K562 (cell line): ENCODE results near the gene NAA11. TPM values are rescaled to one million over a fixed set of nuclear protein-coding genes. Genes with fewer than 3 reads are reported as not detected.

Experiments
- ATAC-seq: fragments of 200-7000 bp; cut with Tn5 transposase; 3 replicates; pipeline ENCODE4 v1.9.1; 2020; ENCODE audit warnings: moderate library complexity
- BruUV-seq: library from RNA; stranded (reverse); fragments of 400-500 nt; replicated peaks from 2 replicates; lab custom pipeline; 2021; lab: Mats Ljungman, UMichigan
- CTCF ChIA-PET: fragments of 300-600 bp; formaldehyde crosslinking; extraction: SDS; loops from one replicate; lab custom pipeline; 2021; ENCODE audit warnings: low intra/inter-chr PET ratio; lab: Yijun Ruan, JAX
- POLR2A ChIA-PET: fragments of 300-600, 350-650 bp; sonication (Branson Sonifier 250); formaldehyde crosslinking; extraction: SDS; loops from one replicate; lab custom pipeline; 2021; ENCODE audit warnings: antibody characterized with exemption, inconsistent platforms; lab: Yijun Ruan, JAX
- DNase-seq, 4 experiments: peaks; one replicate each; pipeline versions ENCODE4 v3.0.0 to v3.0.0-alpha.2; 2011 to 2018; ENCODE audit warnings: low spot score in 3 of 4, mixed read lengths in 3 of 4; ENCODE audit errors: extremely low read depth in 1 of 4
- FAIRE-seq: peaks from 2 replicates; lab custom pipeline; 2011; peaks lifted over from hg19 to GRCh38; lab: Jason Lieb, UNC
- H2AFZ ChIP-seq: 2 replicates; pipeline ENCODE4 v1.6.0; 2011; ENCODE audit warnings: low read depth, low read length, control low read depth, inconsistent platforms
- H3K27ac ChIP-seq: fragments of 200-600 bp; 3 replicates; pipeline ENCODE4 v1.8.0; 2011; ENCODE audit warnings: low read depth, mild to moderate bottlenecking, control low read depth, inconsistent platforms, low read length, moderate library complexity, mixed read lengths; ENCODE audit errors: extremely low read depth
- H3K27me3 ChIP-seq, 2 experiments: fragments of 300-600 bp in 1 of 2; 2 replicates in 1 of 2; 3 replicates in 1 of 2; pipeline versions ENCODE4 v1.6.0 to v1.8.0; 2011; ENCODE audit warnings: inconsistent platforms in 2 of 2, low read length in 2 of 2, mild to moderate bottlenecking in 1 of 2, mixed read lengths in 1 of 2, moderate library complexity in 1 of 2; ENCODE audit not compliant: control insufficient read depth in 2 of 2, insufficient read depth in 2 of 2
- H3K36me3 ChIP-seq: fragments of 300-600 bp; 3 replicates; pipeline ENCODE4 v1.8.0; 2011; ENCODE audit warnings: mild to moderate bottlenecking, low read length, inconsistent platforms; ENCODE audit not compliant: control insufficient read depth, insufficient read depth
- H3K4me1 ChIP-seq, 2 experiments: fragments of 200-600 bp in 1 of 2; replicated peaks in 1 of 2; 2 replicates in 1 of 2; 3 replicates in 1 of 2; pipeline versions ENCODE4 v1.5.1 to v1.8.0; 2011; ENCODE audit warnings: inconsistent platforms in 2 of 2, low read length in 2 of 2, mild to moderate bottlenecking in 1 of 2, mixed read lengths in 1 of 2, moderate library complexity in 1 of 2; ENCODE audit not compliant: control insufficient read depth in 2 of 2, insufficient read depth in 2 of 2
- H3K4me2 ChIP-seq: 2 replicates; pipeline ENCODE4 v1.6.1; 2011; ENCODE audit warnings: low read length, control low read depth, inconsistent platforms, mixed read lengths; ENCODE audit not compliant: insufficient read depth
- H3K4me3 ChIP-seq: fragments of 200-600 bp; sonication (generic), shearing (Covaris generic); 2 replicates; pipeline ENCODE4 v1.5.1; 2016; ENCODE audit warnings: control low read depth, inconsistent platforms
- H3K79me2 ChIP-seq: fragments of 200-600 bp; 3 replicates; pipeline ENCODE4 v1.8.0; 2011; ENCODE audit warnings: low read length, inconsistent platforms; ENCODE audit not compliant: control insufficient read depth, insufficient read depth
- H3K9ac ChIP-seq, 2 experiments: 2 replicates each; pipeline versions ENCODE4 v1.6.0 to v1.6.1; 2011; ENCODE audit warnings: low read depth in 2 of 2, low read length in 2 of 2, control low read depth in 1 of 2, inconsistent platforms in 1 of 2, mild to moderate bottlenecking in 1 of 2, mixed read lengths in 1 of 2; ENCODE audit not compliant: insufficient read depth in 1 of 2
- H3K9me1 ChIP-seq: one replicate; pipeline ENCODE4 v1.6.0; 2011; ENCODE audit warnings: inconsistent platforms, mild to moderate bottlenecking, low read length, moderate library complexity; ENCODE audit not compliant: control insufficient read depth, insufficient read depth
- H3K9me3 ChIP-seq: replicated peaks from 2 replicates; pipeline ENCODE4 v1.5.1; 2011; ENCODE audit warnings: low read depth, low read length, inconsistent platforms; ENCODE audit not compliant: control insufficient read depth, insufficient read depth
- H4K20me1 ChIP-seq: replicated peaks from 2 replicates; pipeline ENCODE4 v1.6.1; 2011; ENCODE audit warnings: low read length, inconsistent platforms, mixed read lengths; ENCODE audit not compliant: control insufficient read depth, insufficient read depth
- AFF1 ChIP-seq, 2 experiments: fragments of 450-650 bp; IDR thresholded peaks; 2 replicates each; pipeline ENCODE4 v1.6.1; 2018; ENCODE audit warnings: mild to moderate bottlenecking in 2 of 2, low read depth in 1 of 2; ENCODE audit not compliant: partially characterized antibody in 2 of 2
- BRD4 ChIP-seq: fragments of 200-600 bp; sonication (generic); IDR thresholded peaks from 2 replicates; pipeline ENCODE4 v1.6.1; 2017; ENCODE audit warnings: inconsistent platforms
- KAT8 ChIP-seq: fragments of 450-650 bp; IDR thresholded peaks from 2 replicates; pipeline ENCODE4 v1.6.1; 2016; ENCODE audit warnings: low read depth, mild to moderate bottlenecking
- NFYB ChIP-seq: IDR thresholded peaks from 2 replicates; pipeline ENCODE4 v1.6.1; 2011; ENCODE audit warnings: mild to moderate bottlenecking, moderate library complexity; ENCODE audit not compliant: insufficient read length; ENCODE audit errors: extremely low read depth
- PHB ChIP-seq: fragments of 250-450 bp; sonication (Bioruptor Pico); IDR thresholded peaks from 2 replicates; pipeline ENCODE4 v1.5.0; 2021
- SAP30 ChIP-seq: fragments of 200-600 bp; sonication (generic); IDR thresholded peaks from 2 replicates; pipeline ENCODE4 v1.6.1; 2012; ENCODE audit warnings: borderline replicate concordance, low read depth, mild to moderate bottlenecking, moderate library complexity, low read length, control low read depth, inconsistent platforms; ENCODE audit not compliant: insufficient read depth, poor library complexity, severe bottlenecking
- SRSF9 ChIP-seq: fragments of 200-400 bp; formaldehyde crosslinking; IDR thresholded peaks from 2 replicates; pipeline ENCODE4 v1.6.1; 2017; ENCODE audit warnings: low read depth, low read length, borderline replicate concordance
- SUPT5H ChIP-seq: fragments of 450-650 bp; IDR thresholded peaks from 2 replicates; pipeline ENCODE4 v1.6.1; 2016
- ZNF778 ChIP-seq: fragments of 450-650 bp; formaldehyde crosslinking; IDR thresholded peaks from 2 replicates; pipeline ENCODE4 v1.4.0; 2020; ENCODE audit warnings: mild to moderate bottlenecking, moderate library complexity
- WGBS: fragments of 100-300 bp; shearing (Covaris generic); methylation state at CpG from one replicate; pipeline ENCODE4 v1.1.6; 2016; ENCODE audit warnings: low coverage, mixed read lengths; ENCODE audit not compliant: insufficient coverage; ENCODE audit errors: missing lambda C conversion rate; 5-methylcytosine and 5-hydroxymethylcytosine counted together
- in situ Hi-C: fragments of 300-500 bp; cut with MboI; formaldehyde crosslinking; loops from 4 replicates; pipeline ENCODE4 v1.15.0; 2018; ENCODE audit warnings: inconsistent platforms, mixed read lengths
- intact Hi-C: fragments of 100-400 bp; cut with micrococcal nuclease; formaldehyde crosslinking; loops from 2 replicates; pipeline ENCODE4 v1.14.2; 2022
- polyA plus RNA-seq, 8 experiments: library from polyadenylated mRNA; depleted of rRNA in 4 of 8; stranded (reverse) in 5 of 8; unstranded in 3 of 8; fragments of >200 nt; fragmentation: Nextera tagmentation in 2 of 8; fragmentation: Illumina TruSeq in 1 of 8; extraction: Ambion mirVana in 2 of 8; extraction: Trizol in 1 of 8; gene quantifications; 2 replicates each; pipeline versions ENCODE4 v1.2.1 to v1.2.3, GENCODE V29; 2011 to 2014; ENCODE audit warnings: inconsistent platforms in 1 of 8, missing spikeins in 1 of 8
- total RNA-seq, 7 experiments: library from RNA; depleted of rRNA in 6 of 7; stranded (reverse); fragments of >200 nt in 6 of 7; fragmentation: Illumina TruSeq in 2 of 7; extraction: Trizol in 2 of 7; gene quantifications; 2 replicates each; pipeline versions ENCODE4 v1.2.1 to v1.2.3, GENCODE V29; 2011 to 2021; ENCODE audit warnings: low replicate concordance in 1 of 7

NAA11 gene
- total and polyA plus RNA-seq, 9 of the 15 experiments (the other 6 are each of a cell fraction or from before 2014, with no cell fraction given): 17.1 to 34.6 (median 23.1) TPM

GRCh38 chr4:79367096-79367495, 41.2 kb upstream of the NAA11 start:
- POLR2A ChIA-PET: interaction anchor here (1.3 kb wide), 1 partner anchor 18 kb away, joined by 4 read pairs; no protein-coding TSS in a partner anchor
- Histone ChIP-seq H3K27ac (no peak overlapping the region), H3K9me3 (no peaks in the 10 kb centered on the region), H3K4me1 (peaks cover 0 to 2% of the 10 kb centered on the region in 2 experiments; a peak in 1 of 5 replicates), H2AFZ (no peak overlapping the region), H3K9me1 (no peaks in the 10 kb centered on the region), H4K20me1 (no peaks in the 10 kb centered on the region), H3K9ac (no peak overlapping the region), H3K4me3 (no peak overlapping the region), H3K36me3 (no peaks in the 10 kb centered on the region), H3K4me2 (no peak overlapping the region), H3K27me3 (no peaks in the 10 kb centered on the region)
- intact Hi-C loops: no loop called here
- CTCF ChIA-PET: no interaction called here
- no peak for FAIRE-seq
- no peak for DNase-seq
- no peak for ATAC-seq
- BruUV-seq: no TSS peak
- in situ Hi-C loops: no loop called here
- WGBS: 42% methylated on average over 2 of the region's 2 CpGs
- no peak for TF ChIP-seq SAP30
- no peak for TF ChIP-seq SUPT5H
- TF ChIP-seq NFYB: no peak
- no peak for TF ChIP-seq PHB (CRISPR knock-in tag)
- no peak for TF ChIP-seq BRD4
- no peak for TF ChIP-seq ZNF778 (CRISPR knock-in tag)
- no peak for TF ChIP-seq AFF1 (IDR thresholded peaks at IDR 0.05; ENCODE audit: low read depth in 1 of 2, partially characterized antibody in 2 of 2)
- TF ChIP-seq KAT8: no peak
- no peak for TF ChIP-seq SRSF9
- TF ChIP-seq, all 486 proteins: peak for 0
- H3K79me2 ChIP-seq: no peaks in the 10 kb centered on the region
